ENCODE results near the gene PPFIA2.

The PPFIA2 gene

GRCh38 chr12:81354327-81354932, 404.7 kb downstream of the PPFIA2 start:
- DNase-seq (ENCODE audit: low read depth in 2 of 2): no peak

- no peak for DNase-seq (ENCODE audit: low read depth in 2 of 2)
Measured at GRCh38 chr12:81350309-81350708, 408.8 kb downstream of the PPFIA2 start.

- DNase-seq (ENCODE audit: low read depth in 2 of 2): no peak
Measured at GRCh38 chr12:81347404-81347803, 411.7 kb downstream of the PPFIA2 start.

GRCh38 chr12:81340910-81341309, 418.2 kb downstream of the PPFIA2 start:
- no peak for DNase-seq (ENCODE audit: low read depth in 2 of 2)

GRCh38 chr12:81339071-81339470, 420.1 kb downstream of the PPFIA2 start:
- no peak for DNase-seq (ENCODE audit: low read depth in 2 of 2)

- DNase-seq (ENCODE audit: low read depth in 2 of 2): no peak
Measured at GRCh38 chr12:81337886-81338285, 421.3 kb downstream of the PPFIA2 start.

- no peak for DNase-seq (ENCODE audit: low read depth in 2 of 2)
Measured at GRCh38 chr12:81333812-81334211, 425.3 kb downstream of the PPFIA2 start.

- DNase-seq (ENCODE audit: low read depth in 2 of 2): no peak
Measured at GRCh38 chr12:81332054-81332453, 427.1 kb downstream of the PPFIA2 start.

- DNase-seq (ENCODE audit: low read depth in 2 of 2): no peak
Measured at GRCh38 chr12:81330480-81330879, 428.7 kb downstream of the PPFIA2 start.

- no peak for DNase-seq (ENCODE audit: low read depth in 2 of 2)
Measured at GRCh38 chr12:81329085-81329484, 430.1 kb downstream of the PPFIA2 start.

GRCh38 chr12:81327425-81327824, 431.7 kb downstream of the PPFIA2 start:
- no peak for DNase-seq (ENCODE audit: low read depth in 2 of 2)

GRCh38 chr12:81325086-81325485, 434.1 kb downstream of the PPFIA2 start:
- DNase-seq (ENCODE audit: low read depth in 2 of 2): no peak

- DNase-seq (ENCODE audit: low read depth in 2 of 2): no peak
Measured at GRCh38 chr12:81314903-81315531, 444.1 kb downstream of the PPFIA2 start.

- DNase-seq (ENCODE audit: low read depth in 2 of 2): no peak
Measured at GRCh38 chr12:81303935-81304334, 455.2 kb downstream of the PPFIA2 start.

- no peak for DNase-seq (ENCODE audit: low read depth in 2 of 2)
Measured at GRCh38 chr12:81300454-81300853, 458.7 kb downstream of the PPFIA2 start.

GRCh38 chr12:81297601-81298000, 461.5 kb downstream of the PPFIA2 start:
- no peak for DNase-seq (ENCODE audit: low read depth in 2 of 2)

- no peak for DNase-seq (ENCODE audit: low read depth in 2 of 2)
Measured at GRCh38 chr12:81296556-81297305, 462.4 kb downstream of the PPFIA2 start.

- DNase-seq (ENCODE audit: low read depth in 2 of 2): no peak
Measured at GRCh38 chr12:81295251-81295650, 463.9 kb downstream of the PPFIA2 start.

- no peak for DNase-seq (ENCODE audit: low read depth in 2 of 2)
Measured at GRCh38 chr12:81294325-81295190, 464.6 kb downstream of the PPFIA2 start.

- DNase-seq (ENCODE audit: low read depth in 2 of 2): no peak
Measured at GRCh38 chr12:81288651-81289050, 470.5 kb downstream of the PPFIA2 start.

- no peak for DNase-seq (ENCODE audit: low read depth in 2 of 2)
Measured at GRCh38 chr12:81284137-81284536, 475.0 kb downstream of the PPFIA2 start.
